OCI-LY7 (cell line): ENCODE measurements around the gene DHRS7. TPM values are rescaled to one million over a fixed set of nuclear protein-coding genes. Genes with fewer than 3 reads are reported as not detected.
A peak's percentile ranks its signal among the peaks of the same experiment; 100 is the strongest.

Experiments used
- BruUV-seq: library from RNA; stranded (reverse); fragments of 400-500 nt; replicated peaks from 2 replicates; lab custom pipeline; 2021; lab: Mats Ljungman, UMichigan
- CTCF ChIA-PET: fragments of 300-600 bp; sonication (Branson Sonifier 250); formaldehyde crosslinking; loops from one replicate; lab custom pipeline; 2022; ENCODE audit warnings: antibody characterized with exemption; ENCODE audit not compliant: unreplicated experiment; lab: Charles Lee
- POLR2A ChIA-PET: fragments of 300-600 bp; sonication (Branson Sonifier 250); formaldehyde crosslinking; loops from one replicate; lab custom pipeline; 2022; ENCODE audit warnings: antibody characterized with exemption; lab: Charles Lee
- DNase-seq: peaks from one replicate; pipeline ENCODE4 v3.0.0-alpha.2; 2015; ENCODE audit warnings: low spot score
- H2AFZ ChIP-seq: fragments of 200-600 bp; sonication (generic), shearing (Covaris generic); 2 replicates; pipeline ENCODE4 v1.6.1; 2014; ENCODE audit warnings: mild to moderate bottlenecking, antibody characterized with exemption, low read length, moderate library complexity
- H3K27ac ChIP-seq: fragments of 200-600 bp; sonication (generic); 2 replicates; pipeline ENCODE4 v1.5.1; 2014; ENCODE audit warnings: mixed run types, low read depth, mild to moderate bottlenecking, moderate library complexity, low read length, inconsistent platforms; ENCODE audit not compliant: poor library complexity, severe bottlenecking
- H3K36me3 ChIP-seq: fragments of 200-600 bp; sonication (generic); 2 replicates; pipeline ENCODE4 v1.6.1; 2014; ENCODE audit warnings: mild to moderate bottlenecking, antibody characterized with exemption, low read length, moderate library complexity, mixed read lengths; ENCODE audit not compliant: insufficient read depth
- H3K4me1 ChIP-seq: fragments of 200-600 bp; sonication (generic); 2 replicates; pipeline ENCODE4 v1.5.1; 2014; ENCODE audit warnings: mild to moderate bottlenecking, low read length; ENCODE audit not compliant: insufficient read depth, poor library complexity, severe bottlenecking
- H3K4me2 ChIP-seq: fragments of 200-600 bp; sonication (generic); 2 replicates; pipeline ENCODE4 v1.6.1; 2014; ENCODE audit warnings: mild to moderate bottlenecking, low read length
- H3K4me3 ChIP-seq: fragments of 200-600 bp; sonication (generic); 2 replicates; pipeline ENCODE4 v1.5.1; 2014; ENCODE audit warnings: mild to moderate bottlenecking, low read depth, low read length; ENCODE audit not compliant: poor library complexity, severe bottlenecking
- H3K79me2 ChIP-seq: fragments of 200-600 bp; sonication (generic); 2 replicates; pipeline ENCODE4 v1.6.1; 2016; ENCODE audit warnings: low read depth, mild to moderate bottlenecking, low read length, moderate library complexity, mixed read lengths; ENCODE audit not compliant: insufficient read depth
- H3K9me2 ChIP-seq: fragments of 200-600 bp; sonication (generic); 2 replicates; pipeline ENCODE4 v1.6.1; 2016; ENCODE audit warnings: mild to moderate bottlenecking, low read length, mixed read lengths; ENCODE audit not compliant: insufficient read depth
- H3K9me3 ChIP-seq: fragments of 200-600 bp; sonication (generic); 2 replicates; pipeline ENCODE4 v1.6.1; 2014; ENCODE audit warnings: mild to moderate bottlenecking, mixed run types, low read length, mixed read lengths
- H4K20me1 ChIP-seq: fragments of 200-600 bp; sonication (generic); 2 replicates; pipeline ENCODE4 v1.6.1; 2014; ENCODE audit warnings: mild to moderate bottlenecking, antibody characterized with exemption, low read length, moderate library complexity, mixed read lengths; ENCODE audit not compliant: insufficient read depth
- CTCF ChIP-seq: fragments of 200-600 bp; sonication (generic); conservative IDR thresholded peaks from 2 replicates; pipeline ENCODE4 v1.5.1; 2014; ENCODE audit warnings: mild to moderate bottlenecking, antibody characterized with exemption, low read length, moderate library complexity, mixed read lengths
- EZH2phosphoT487 ChIP-seq: fragments of 200-600 bp; sonication (generic); IDR thresholded peaks from 2 replicates; pipeline ENCODE4 v1.6.1; 2018; ENCODE audit warnings: low read depth, borderline replicate concordance, mild to moderate bottlenecking, mixed run types, antibody characterized with exemption, low read length, moderate library complexity, mixed read lengths
- intact Hi-C: fragments of 100-400 bp; cut with micrococcal nuclease; formaldehyde crosslinking; loops from one replicate; pipeline ENCODE4 v1.10.0; 2022; ENCODE audit not compliant: unreplicated experiment
- total RNA-seq, 2 experiments: library from RNA; depleted of rRNA in 1 of 2; stranded (reverse); fragments of >200 nt in 1 of 2; shearing (Covaris generic) in 1 of 2; gene quantifications; 2 replicates each; pipeline ENCODE4 v1.2.3, GENCODE V29; 2014 to 2022

Gene DHRS7
- total RNA-seq, 2 experiments from 2014 or later: 31.1 to 32.7 TPM

- no TSS peak for BruUV-seq
- no peak overlapping the region for H3K27ac ChIP-seq
- no peak overlapping the region for H3K4me3 ChIP-seq
- no peaks in the 10 kb centered on the region; the same call in 1 of the 2 replicates for H3K9me3 ChIP-seq
- no peak for DNase-seq
- POLR2A ChIA-PET: interaction anchor here (0.6 to 3.8 kb wide), 7 partner anchors 9 to 50 kb away, joined by 3 to 21 read pairs (median 4); partner anchors contain the start of gene PPM1A
- intact Hi-C loops: no loop called here
- peaks cover 16% of the 10 kb centered on the region for H3K4me1 ChIP-seq
- no peak overlapping the region for H2AFZ ChIP-seq
- no peak overlapping the region for H3K4me2 ChIP-seq
- H3K36me3 ChIP-seq: no peaks in the 10 kb centered on the region
- H3K9me2 ChIP-seq: no peaks in the 10 kb centered on the region
- no peaks in the 10 kb centered on the region for H3K79me2 ChIP-seq
- no peaks in the 10 kb centered on the region for H4K20me1 ChIP-seq
- TF ChIP-seq EZH2phosphoT487 (no peak), CTCF (no peak)
- CTCF ChIA-PET: no interaction called here
Observed at GRCh38 chr14:60214003-60214402, 48.8 kb upstream of the DHRS7 start.

- Histone ChIP-seq H3K79me2 (no peaks in the 10 kb centered on the region), H3K27ac (no peak overlapping the region), H3K9me2 (no peaks in the 10 kb centered on the region), H3K4me3 (no peak overlapping the region), H2AFZ (peak overlapping the region; percentile 63), H4K20me1 (no peaks in the 10 kb centered on the region), H3K4me2 (peak overlapping the region; percentile 23; the same call in 1 of the 2 replicates), H3K9me3 (no peaks in the 10 kb centered on the region; the same call in 1 of the 2 replicates), H3K4me1 (peaks cover 21% of the 10 kb centered on the region), H3K36me3 (no peaks in the 10 kb centered on the region)
- CTCF ChIA-PET: no interaction called here
- POLR2A ChIA-PET: interaction anchor here (0.8 to 3.8 kb wide), 9 partner anchors 9 to 119 kb away, joined by 3 to 21 read pairs (median 4); partner anchors contain the start of gene PPM1A
- no TSS peak for BruUV-seq
- intact Hi-C loops: no loop called here
- peak; percentile 39 for DNase-seq
- TF ChIP-seq EZH2phosphoT487 (no peak), CTCF (no peak)
Observed at GRCh38 chr14:60212503-60213371, 47.5 kb upstream of the DHRS7 start.
